NCI-H2107 treated with DMSO at 0.1 percent for 48 hours (cell line): Measurements from ENCODE around the gene CNTF.

Source experiments
- DNase-seq: peaks from one replicate; lab custom pipeline; 2025; ENCODE audit not compliant: unreplicated experiment; lab: John Stamatoyannopoulos, UW

CNTF gene

DNA sequence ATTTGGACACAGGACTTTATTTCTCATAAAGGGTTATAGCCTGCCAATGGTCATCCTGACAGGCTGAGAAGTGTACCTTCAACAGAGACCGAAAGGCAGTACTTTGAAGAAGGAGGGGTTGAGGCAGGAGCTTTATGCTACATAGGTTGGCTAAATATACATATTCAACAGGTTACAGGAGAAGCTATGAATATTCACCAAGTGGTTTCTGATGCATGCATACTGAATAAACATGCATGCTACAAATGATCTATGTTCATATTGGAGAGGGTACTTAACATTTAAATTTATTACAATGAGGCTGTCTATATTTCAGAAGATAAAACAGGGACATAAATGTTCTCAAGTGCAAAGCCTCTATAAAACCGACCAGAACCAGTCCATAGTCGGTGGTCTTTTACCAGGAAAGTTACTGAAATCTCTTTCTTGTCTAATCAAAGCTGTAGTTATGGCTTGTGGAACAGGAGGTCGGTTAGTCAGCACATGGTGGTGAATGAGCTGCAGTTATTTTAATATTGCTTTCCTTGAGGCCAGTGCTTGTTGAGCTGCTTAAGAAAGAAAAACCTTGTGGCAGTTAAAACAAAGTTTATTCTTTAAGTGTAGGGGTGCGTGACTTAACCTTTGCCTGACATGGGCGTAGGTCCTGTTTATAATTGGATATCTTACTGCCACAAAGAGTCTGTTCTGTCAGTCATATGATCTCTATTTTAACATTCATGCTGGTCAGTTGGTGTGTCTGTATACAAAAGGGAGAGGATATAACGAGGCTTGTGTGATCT, 19.5 kb downstream of the CNTF start:
- no peak for DNase-seq

DNA sequence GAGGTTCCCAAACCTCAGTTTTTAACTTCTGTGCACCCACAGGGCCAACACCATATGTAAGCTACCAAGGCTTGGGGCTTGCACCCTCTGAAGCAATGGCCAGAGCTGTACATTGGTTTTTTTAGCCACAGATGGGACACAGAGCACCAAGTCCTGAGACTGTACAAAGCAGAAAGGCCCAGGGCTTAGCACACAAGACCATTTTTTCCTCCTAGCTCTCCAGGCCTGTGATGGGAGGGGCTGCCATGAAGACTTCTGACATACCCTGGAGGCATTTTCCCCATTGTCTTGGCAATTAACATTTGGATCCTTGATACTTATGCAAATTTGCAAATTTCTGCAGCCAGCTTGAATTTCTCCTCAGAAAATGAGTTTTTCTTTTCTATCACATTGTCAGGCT, 23.4 kb downstream of the CNTF start:
- DNase-seq, result no peak

DNA sequence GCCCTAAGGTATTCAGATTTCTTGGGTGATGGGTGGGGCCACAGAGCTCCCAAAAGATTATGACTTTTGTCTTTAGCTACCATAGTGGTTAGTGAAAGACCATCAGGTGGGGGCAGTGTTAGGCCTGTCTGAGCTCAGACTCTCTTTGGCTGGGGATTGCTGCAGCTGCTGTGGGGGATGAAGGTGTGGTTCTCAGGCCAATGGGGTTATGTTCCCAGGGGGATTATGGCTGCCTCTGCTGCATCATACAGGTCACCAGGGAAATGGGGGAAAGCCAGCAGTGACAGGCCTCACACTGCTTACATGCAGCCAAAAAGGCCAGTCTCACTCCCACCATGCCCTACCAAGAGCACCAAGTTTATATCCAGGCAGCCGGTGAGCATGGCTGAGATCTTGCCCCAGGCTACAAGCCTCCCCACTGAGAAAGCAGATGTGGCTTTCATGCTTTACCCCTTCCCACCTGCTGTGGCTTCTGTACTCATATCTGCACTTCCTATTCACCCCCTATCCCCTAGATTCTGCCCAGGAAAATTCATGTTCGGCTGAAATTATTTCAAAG, 24.8 kb downstream of the CNTF start:
- DNase-seq, result no peak

DNA sequence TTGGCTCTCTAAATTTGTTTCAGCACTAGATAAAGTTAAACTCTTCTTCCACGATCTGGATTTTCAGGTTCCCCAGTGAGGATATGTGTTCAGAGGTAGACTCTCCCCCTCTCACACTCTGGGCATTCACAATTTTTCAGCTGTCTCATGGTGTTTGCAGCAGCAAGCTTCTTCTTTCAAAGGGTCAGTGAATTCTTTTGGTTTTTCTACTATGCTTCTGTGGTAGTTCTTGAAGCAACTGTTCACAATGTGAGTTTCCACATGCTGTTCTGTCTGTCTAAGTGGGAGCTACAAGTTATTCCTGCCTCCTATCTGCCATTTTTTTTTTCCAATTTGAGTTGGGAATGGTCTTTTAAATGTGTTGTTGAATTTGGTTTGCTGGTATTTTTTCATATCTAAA, 25.4 kb downstream of the CNTF start:
- no peak for DNase-seq

DNA sequence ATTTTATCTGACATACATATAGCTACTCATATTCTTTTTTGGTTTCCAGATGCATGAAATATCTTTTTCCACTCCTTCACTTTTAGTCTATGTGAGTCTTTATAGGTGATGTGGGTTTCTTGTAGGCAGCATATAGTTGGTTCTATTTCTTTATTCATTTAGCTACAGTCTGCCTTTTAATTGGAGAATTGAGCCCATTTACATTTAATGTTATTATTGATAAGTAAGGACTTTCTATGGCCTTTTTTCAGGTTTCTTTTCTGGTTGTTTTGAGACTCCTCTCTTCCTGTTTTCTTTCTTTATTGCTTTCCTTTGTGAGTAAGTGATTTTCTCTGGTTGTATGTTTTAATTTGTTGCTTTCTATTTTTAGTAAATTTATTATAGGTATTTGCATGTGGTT, 27.2 kb downstream of the CNTF start:
- no peak for DNase-seq

DNA sequence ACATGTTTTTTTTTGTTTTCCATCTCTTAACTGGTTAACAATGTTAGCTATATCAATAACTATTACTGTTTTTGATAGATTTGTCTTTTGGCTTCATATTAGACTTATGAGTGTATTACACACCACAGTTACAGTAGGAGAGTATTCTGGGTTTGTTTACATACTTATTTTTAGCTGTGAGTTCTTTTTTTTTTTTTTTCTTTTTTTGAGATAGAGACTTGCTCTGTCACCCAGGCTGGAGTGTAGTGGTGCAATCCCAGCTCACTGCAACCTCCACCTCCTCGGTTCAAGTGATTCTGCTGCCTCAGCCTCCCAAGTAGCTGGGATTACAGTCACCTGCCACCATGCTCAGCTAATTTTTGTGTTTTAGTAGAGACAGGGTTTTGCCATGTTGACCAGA, 28.0 kb downstream of the CNTF start:
- DNase-seq, result no peak

DNA sequence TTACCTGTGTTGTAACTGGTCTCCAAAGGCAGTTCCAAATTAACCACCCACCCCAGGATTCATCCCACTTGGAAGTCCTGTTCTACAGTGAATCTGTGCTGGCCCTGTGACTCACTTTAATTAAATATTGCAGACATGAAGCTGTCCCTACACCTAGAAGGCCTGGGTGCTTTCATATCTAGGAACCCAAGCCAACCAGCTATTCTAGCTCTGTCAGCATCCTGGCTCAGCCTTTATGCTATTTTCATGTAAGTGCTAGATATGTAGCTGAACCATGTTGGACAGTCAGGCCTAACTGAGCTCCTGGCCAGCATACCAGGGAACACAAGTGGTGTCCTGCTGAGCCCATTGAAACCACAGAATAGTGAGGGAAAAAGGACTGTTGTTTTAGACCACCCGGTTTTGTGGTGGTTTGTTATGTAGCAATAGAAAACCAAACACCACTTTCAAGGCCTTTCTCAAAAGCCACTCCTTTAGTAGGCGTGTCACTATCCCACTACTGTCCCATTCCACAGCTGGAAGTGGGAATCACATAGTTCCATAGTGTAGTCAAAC, 30.3 kb downstream of the CNTF start:
- no peak for DNase-seq

DNA sequence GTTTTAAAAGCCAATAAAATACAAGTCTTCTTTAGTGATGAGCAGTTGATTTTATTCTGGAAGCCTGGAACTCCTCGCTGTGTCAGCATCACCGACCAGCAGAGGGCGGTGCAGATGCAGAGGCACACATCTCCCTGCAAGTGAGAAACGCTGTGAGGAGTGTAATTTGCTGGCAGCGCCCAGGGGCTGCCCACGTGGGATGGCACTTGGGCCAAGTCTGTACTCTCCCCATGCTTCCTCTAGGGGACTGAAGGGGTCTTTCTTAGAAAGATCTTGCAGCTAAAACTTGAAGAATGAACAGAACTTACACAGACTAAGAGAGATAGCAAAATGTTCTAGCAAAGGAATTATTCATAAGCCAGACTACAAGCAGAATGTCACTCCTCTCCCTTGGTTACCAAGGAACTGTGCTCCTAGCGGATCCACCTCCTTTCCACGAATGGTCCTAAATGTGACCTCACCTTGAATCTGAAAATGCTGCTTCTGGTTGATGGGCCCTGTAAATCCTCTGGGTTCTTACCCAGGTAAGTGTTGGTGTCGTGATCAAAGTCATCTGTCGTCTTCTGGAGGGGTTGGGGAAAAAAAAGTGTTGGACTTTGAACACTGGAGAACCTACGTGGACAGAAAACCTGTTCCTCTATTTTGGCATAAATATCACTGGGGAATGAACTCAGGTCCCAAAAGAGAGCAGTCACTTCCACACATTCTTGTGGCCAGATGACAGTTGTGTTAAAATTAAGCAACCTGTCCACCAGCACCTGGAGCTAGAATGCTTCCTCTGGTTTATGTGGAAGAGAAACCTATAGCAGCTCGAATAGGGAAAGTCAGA, 31.8 kb downstream of the CNTF start:
- DNase-seq, result peak; percentile 49

DNA sequence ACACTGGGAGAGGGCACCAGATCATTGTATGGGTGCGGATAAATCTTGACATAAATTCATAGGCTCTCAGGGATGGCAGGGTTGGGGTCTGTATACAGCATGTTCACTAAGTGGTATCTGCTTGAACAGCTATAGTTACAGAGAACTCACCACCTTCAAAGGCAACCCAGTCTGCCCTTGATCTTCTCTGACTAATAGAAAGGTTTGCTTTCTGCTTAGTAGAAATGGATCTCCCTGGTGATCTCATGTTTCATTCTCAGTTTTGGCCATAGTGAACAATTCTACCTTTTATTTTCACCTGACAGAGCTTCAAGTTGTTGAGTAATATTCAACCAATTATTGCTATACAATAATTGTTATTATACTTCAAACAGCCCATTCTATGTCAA, 32.4 kb downstream of the CNTF start:
- no peak for DNase-seq

DNA sequence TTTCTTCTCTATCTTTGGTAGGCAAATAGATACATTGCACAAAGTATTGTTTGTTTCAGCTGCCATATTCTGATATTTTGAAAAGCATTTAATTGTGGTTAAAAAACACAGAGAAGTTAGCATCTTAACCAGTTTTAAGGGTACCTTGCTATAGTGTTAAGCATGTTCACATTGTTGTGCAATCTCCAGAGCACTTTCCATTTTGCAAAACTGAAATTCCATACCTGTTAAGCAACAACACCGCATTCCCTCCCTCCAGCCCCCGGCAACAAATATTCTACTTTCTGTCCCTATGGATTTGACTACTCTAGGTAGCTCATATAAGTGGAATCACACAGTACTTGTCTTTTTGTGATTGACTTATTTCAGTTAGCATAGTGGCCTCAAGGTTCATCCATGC, 33.9 kb downstream of the CNTF start:
- DNase-seq, result no peak

DNA sequence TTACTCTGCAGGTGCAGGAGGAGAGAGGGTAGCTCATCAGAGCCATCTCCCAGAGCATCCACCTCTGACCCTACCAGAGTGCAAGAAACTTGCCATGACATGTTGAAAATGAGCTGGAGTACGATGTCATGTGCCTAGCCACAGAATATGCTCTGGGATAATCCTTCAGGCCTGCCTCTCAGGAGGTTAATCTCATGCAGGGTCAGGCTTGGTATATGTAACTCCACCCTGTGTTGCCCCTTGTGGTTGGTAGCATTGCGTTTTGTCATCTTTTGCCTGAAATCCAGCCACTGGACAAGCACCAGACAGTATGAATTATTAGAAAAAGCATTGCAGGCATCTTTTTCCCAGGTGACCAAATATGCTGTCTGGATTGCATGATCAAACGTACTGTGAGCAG, 36.2 kb downstream of the CNTF start:
- DNase-seq, result no peak

DNA sequence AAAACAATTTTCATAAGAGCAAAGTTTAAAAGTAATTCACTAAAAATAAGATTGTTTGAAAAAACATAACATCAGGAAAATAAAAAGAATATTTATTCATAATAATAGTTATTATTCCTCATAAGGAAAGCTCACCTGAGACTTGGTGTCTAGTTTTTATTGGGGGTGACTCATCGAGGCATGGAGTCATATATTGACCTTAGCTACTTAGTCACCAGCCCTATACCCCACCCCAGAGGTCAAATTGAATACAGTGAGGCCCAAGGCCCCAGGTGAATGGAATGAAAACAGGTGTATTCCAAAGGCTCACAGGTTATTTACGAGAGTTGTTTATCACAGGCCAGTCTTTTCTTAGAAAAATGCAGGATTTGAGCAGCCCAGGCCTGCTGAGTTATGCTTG, 36.9 kb downstream of the CNTF start:
- no peak for DNase-seq

DNA sequence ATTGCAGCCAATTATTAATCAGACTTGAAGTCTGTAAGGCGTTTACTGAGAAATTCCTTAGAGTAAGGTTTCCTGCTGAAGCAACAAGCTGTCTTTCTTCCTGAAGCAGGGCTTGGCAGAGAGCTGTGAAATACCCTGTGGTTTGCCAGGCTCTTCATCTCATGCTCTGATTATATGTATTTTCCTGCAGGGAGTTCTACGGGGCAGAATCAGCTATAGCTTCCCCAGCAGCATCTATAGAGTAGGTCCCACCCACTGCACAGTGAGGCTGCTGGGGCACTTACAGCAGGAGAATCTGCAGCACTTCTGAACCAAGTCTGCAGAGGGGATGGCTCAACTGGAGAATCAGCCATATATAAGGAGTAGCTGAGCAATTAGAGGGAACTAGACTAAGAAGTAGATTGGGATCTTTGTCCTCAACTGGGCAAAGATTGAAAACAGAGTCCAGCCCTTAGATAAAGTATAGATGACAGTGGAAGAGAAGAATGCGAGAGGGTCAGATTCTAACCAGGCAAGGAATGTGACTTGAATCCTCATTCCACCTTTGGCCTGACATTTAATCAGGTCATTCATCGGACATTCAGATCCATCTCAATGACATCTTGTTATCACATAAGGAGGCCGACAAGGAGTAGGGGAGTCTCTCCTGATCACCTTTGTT, 37.6 kb downstream of the CNTF start:
- DNase-seq, result no peak

DNA sequence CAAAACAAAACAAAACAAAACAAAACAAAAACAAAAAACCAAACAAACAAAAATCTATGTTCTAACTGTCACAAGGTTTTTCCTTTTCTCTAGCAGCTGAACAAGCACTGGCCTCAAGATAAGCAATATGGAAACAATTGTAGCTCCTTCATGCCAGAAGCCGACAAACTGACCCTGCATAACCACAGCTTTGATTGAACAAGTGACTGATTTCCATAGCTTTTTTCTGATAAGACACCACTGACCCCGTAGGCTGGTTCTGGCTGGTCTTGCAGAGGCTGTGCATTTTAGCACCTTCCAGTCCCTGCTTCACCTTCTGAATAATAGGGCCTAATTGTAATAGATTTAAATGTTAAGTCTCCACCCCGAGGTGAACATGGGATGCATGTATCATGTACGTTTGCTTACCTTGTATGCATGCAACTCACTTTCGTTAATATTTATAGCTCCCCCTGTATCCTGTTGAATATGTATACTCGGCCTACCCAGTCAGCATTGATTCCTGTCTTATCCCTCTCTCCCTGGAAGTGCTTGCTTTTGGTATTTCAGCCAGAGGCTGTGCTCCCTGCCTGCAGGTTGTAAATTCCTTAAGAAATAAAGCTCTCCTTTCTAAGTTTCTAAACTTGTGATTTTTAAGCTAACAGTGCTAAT, 49.6 kb downstream of the CNTF start:
- DNase-seq, result no peak

DNA sequence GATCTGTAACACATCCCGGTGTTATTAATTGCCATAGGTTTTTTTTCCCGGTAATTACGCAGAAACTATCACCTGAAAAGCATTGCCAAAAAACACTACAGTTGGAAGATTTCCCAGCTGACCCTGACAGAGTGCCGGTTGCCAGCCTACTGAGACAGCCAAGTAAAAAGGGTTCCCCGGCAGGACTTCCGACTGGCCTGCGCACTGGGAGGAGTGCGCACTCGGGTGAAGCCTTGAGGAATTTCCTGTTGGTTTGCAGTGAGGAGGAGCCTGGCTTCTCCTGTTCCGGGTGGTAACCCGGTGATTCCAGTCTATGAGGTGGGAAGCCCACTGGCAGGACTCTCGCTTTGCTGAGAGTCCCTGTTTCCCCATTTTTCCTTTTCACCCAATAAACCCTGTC, 52.1 kb downstream of the CNTF start:
- DNase-seq, result no peak
